Ishikawa (cell line): ENCODE results near the gene MSRB3.

ENCODE experiments used
- CEBPB ChIP-seq: IDR thresholded peaks from 2 replicates; pipeline ENCODE4 v1.6.1; 2012
- CREB1 ChIP-seq: IDR thresholded peaks from 2 replicates; pipeline ENCODE4 v1.6.1; 2012; ENCODE audit warnings: low read depth
- EGR1 ChIP-seq: IDR thresholded peaks from 2 replicates; pipeline ENCODE4 v1.6.1; 2012
- EP300 ChIP-seq: IDR thresholded peaks from 2 replicates; pipeline ENCODE4 v1.6.1; 2012; ENCODE audit warnings: borderline replicate concordance
- FOXM1 ChIP-seq: IDR thresholded peaks from 2 replicates; pipeline ENCODE4 v1.6.1; 2012; ENCODE audit warnings: low read depth, borderline replicate concordance
- NFIC ChIP-seq: IDR thresholded peaks from 2 replicates; pipeline ENCODE4 v1.6.1; 2012
- RAD21 ChIP-seq: IDR thresholded peaks from 2 replicates; pipeline ENCODE4 v1.6.1; 2012; ENCODE audit warnings: low read depth
- REST ChIP-seq: IDR thresholded peaks from 2 replicates; pipeline ENCODE4 v1.6.1; 2012; ENCODE audit warnings: low read depth, mild to moderate bottlenecking
- TAF1 ChIP-seq: IDR thresholded peaks from 2 replicates; pipeline ENCODE4 v1.6.1; 2012; ENCODE audit warnings: low read depth, mild to moderate bottlenecking
- TCF12 ChIP-seq: IDR thresholded peaks from 2 replicates; pipeline ENCODE4 v1.6.1; 2012; ENCODE audit warnings: low read depth
- TEAD4 ChIP-seq: IDR thresholded peaks from 2 replicates; pipeline ENCODE4 v1.6.1; 2012
- YY1 ChIP-seq: IDR thresholded peaks from 2 replicates; pipeline ENCODE4 v1.6.1; 2012; ENCODE audit warnings: low read depth
- ZBTB7A ChIP-seq: IDR thresholded peaks from 2 replicates; pipeline ENCODE4 v1.6.1; 2012; ENCODE audit warnings: low read depth
- TF ChIP-seq, protein P1 (sequence below): IDR thresholded peaks from 2 replicates; pipeline ENCODE4 v1.6.1; 2012
- TF ChIP-seq, protein P2 (sequence below): IDR thresholded peaks from 2 replicates; pipeline ENCODE4 v1.6.1; 2012

MSRB3 gene

DNA sequence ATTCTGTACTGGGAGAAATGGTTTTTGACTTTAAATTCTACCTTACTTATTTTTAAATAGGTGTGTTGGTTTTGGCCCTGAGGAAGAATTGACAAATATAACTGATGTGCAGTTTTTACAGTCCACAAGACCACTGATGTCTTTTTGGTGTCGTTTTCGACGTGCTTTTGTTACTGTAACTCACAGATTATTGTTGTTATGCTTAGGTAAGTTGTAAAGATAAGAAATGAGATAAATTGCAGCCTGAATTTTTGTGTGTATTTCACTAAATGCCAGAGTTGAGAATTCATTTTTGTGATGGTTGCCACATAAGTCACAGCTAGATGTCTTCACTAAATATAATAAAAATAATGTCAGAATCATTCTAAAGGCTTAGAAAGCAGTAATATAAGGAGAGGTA lies 39.9 kb upstream of the MSRB3 start:
- no peak for TF ChIP-seq FOXM1
- no peak for TF ChIP-seq TEAD4
- no peak for TF ChIP-seq CEBPB
- no peak for TF ChIP-seq TAF1
- TF ChIP-seq YY1: no peak
- TF ChIP-seq, protein P1, sequence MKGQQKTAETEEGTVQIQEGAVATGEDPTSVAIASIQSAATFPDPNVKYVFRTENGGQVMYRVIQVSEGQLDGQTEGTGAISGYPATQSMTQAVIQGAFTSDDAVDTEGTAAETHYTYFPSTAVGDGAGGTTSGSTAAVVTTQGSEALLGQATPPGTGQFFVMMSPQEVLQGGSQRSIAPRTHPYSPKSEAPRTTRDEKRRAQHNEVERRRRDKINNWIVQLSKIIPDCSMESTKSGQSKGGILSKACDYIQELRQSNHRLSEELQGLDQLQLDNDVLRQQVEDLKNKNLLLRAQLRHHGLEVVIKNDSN: no peak

DNA sequence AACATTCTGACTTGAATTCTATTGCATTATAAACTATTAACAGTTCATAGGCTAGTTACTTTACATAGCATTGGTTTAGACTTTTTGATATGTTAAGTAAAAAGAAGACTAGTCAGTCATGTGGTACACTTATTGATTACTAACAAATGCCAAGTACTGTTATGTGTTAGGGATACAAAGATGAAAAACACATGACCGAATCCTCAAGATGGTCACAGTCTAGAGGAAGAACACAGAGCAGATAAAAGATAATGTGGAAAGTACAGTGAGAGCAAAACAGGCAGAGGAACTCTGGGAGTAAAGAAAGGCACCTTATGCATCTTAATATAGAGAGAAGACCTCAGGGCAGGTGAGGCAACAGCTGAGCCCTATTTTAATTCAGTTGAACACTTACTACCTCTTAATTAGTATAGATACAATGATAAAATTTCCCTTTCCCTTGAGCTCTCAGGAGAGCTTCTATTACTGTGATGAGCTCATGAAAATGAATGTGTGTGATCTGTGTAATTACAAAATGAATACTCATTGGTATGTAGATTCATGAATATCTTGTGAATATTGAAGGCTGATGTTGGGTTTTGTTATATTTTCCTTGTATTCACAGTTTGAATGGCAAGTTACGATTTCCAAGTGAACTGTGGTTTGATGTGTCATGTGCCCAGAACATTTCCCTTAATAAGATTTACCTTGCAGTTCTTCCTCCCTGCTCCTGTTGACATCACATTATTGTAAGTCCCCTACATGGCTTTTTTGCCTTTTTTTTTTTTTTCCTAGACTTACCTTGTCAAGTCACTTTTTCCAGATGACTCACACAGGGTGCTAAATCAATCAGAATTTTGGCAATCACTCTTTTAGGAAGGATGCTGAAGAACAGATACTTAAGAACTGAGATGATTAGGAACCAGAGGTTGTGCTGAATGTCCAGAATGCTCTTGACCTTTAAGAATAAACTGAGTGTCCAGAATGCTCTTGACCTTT lies 29.5 kb upstream of the MSRB3 start:
- TF ChIP-seq EGR1: no peak
- no peak for TF ChIP-seq CEBPB
- no peak for TF ChIP-seq CREB1
- no peak for TF ChIP-seq TCF12
- no peak for TF ChIP-seq REST
- no peak for TF ChIP-seq YY1
- no peak for TF ChIP-seq RAD21
- no peak for TF ChIP-seq EP300
- TF ChIP-seq NFIC: no peak
- TF ChIP-seq FOXM1: no peak
- TF ChIP-seq, protein P1: no peak
- TF ChIP-seq, protein P2, sequence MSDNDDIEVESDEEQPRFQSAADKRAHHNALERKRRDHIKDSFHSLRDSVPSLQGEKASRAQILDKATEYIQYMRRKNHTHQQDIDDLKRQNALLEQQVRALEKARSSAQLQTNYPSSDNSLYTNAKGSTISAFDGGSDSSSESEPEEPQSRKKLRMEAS: no peak
- TF ChIP-seq TAF1: no peak
- no peak for TF ChIP-seq TEAD4
- TF ChIP-seq ZBTB7A: no peak

- TF ChIP-seq TCF12 (no peak), NFIC (no peak), CEBPB (no peak), EP300 (no peak), EGR1 (no peak), REST (no peak), RAD21 (no peak), ZBTB7A (no peak), CREB1 (no peak), TAF1 (no peak), FOXM1 (no peak), TEAD4 (no peak), YY1 (no peak)
- TF ChIP-seq, protein P2: no peak
- TF ChIP-seq, protein P1: no peak
Observed at GRCh38 chr12:65252515-65252914, 26.0 kb upstream of the MSRB3 start.

DNA sequence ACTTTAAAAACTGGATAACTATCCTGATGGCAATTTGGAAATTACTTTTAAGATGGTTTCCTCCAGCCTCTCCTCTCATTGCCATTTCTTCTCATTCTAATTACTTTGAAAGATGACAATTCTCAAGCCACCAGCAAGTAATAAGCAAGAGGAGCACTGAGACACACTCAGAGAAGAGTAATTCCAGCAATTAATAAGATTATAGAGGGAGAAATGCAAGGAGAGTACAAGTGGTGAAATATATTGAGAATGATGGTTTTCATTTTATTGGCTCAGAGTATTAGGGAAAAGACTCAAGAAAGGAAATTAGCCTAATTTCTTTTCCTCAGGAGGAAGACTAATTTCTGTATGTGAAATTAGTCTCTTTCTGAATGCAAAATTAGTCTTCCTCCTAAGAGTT lies 20.5 kb upstream of the MSRB3 start:
- TF ChIP-seq RAD21 (no peak), NFIC (no peak), TAF1 (no peak), EGR1 (no peak), TCF12 (no peak), EP300 (no peak), YY1 (no peak), ZBTB7A (no peak), CEBPB (no peak)
- TF ChIP-seq, protein P1: no peak

GRCh38 chr12:65259501-65259900 lies 19.0 kb upstream of the MSRB3 start:
- TF ChIP-seq TAF1: no peak
- TF ChIP-seq EGR1: no peak
- no peak for TF ChIP-seq NFIC
- TF ChIP-seq REST: no peak
- no peak for TF ChIP-seq CEBPB
- no peak for TF ChIP-seq FOXM1
- TF ChIP-seq TCF12: no peak
- TF ChIP-seq RAD21: no peak
- TF ChIP-seq, protein P1: no peak
- no peak for TF ChIP-seq ZBTB7A
- TF ChIP-seq, protein P2: no peak
- no peak for TF ChIP-seq TEAD4
- TF ChIP-seq EP300: no peak
- no peak for TF ChIP-seq CREB1
- no peak for TF ChIP-seq YY1
